Daoy (cell line): ENCODE data around the gene CHN1. TPM values are rescaled to one million over a fixed set of nuclear protein-coding genes. Genes with fewer than 3 reads are reported as not detected.

Source experiments
- DNase-seq: peaks from one replicate; pipeline ENCODE4 v3.0.0-alpha.2; 2015; ENCODE audit warnings: low read depth
- total RNA-seq: library from RNA; depleted of rRNA; stranded (reverse); fragments of >200 nt; shearing (Covaris generic); gene quantifications from 2 replicates; pipeline ENCODE4 v1.2.3, GENCODE V29; 2014

Gene CHN1
- total RNA-seq, 1 experiment from 2014 or later, result 27.4 TPM

DNA sequence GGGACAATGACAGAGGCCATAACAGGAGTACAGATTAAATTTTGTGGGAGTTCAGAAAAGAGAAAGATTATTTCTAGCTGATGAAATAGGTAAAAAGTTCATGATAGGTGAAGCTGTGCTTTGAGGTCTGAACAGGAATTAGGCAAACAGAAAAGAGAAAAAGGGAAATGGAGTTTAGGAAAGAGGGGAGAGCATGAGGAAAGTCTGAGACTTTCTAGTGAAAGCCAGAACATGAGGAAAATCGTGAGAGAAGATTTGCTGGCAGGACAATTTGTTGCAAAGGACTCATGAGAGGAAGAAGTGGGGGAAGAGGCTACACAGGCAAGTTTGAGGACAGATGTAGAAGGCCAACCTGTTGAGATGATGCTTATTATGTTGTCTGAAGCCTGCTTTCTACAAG, 6.3 kb upstream of the CHN1 start:
- no peak for DNase-seq

DNA sequence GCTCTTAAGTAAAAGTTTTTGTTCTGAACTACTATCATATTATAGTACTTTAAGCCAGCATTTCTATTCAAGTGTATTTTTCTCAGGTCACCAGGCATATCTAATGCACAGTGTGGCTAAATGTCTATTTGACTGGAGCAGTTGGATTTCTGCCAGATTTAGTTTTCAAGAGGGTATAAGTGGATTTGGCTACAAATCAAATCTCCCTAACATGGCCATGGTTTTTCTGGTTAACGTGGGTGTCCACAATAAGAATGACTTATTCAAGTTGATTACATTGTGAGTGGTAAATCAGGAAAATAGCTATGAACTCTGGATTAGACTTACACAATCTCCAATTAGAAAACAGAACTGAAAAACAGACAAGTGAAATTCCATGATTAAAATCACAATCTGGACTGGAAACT, 5.7 kb upstream of the CHN1 start:
- no peak for DNase-seq

- no peak for DNase-seq
Observed at GRCh38 chr2:175009917-175010621, 4.9 kb upstream of the CHN1 start.

DNA sequence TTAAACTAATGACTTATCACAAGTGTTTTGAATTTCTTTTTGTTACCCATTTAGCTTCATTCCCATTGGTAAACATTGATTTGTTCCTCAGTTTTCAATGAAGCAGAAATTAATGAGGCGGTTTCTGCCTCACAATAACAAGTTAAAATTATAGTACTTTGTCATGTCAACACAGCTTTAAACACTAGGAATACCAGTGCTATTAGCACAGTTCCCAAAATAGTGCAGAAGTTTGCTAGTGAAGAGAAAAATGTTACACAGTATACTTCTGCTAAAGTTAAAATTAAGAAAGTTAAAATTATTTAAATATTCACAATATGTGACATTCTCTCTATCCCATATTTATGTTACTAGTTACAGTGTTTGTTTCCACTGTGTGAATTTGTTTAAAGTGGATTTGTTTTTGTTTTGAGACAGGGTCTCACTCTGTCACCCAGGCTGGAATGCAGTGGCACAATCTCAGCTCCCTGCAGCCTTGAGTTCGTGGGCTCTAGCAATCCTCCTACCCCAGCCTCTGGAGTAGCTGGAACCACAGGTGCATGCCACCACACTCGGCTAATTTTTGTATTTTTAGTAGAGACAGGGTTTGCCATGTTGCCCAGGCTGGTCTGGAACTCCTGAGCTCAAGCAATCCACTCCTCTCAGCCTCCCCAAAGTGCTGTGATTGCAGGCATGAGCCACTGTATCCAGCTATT, 3.8 kb upstream of the CHN1 start:
- DNase-seq, result no peak

DNA sequence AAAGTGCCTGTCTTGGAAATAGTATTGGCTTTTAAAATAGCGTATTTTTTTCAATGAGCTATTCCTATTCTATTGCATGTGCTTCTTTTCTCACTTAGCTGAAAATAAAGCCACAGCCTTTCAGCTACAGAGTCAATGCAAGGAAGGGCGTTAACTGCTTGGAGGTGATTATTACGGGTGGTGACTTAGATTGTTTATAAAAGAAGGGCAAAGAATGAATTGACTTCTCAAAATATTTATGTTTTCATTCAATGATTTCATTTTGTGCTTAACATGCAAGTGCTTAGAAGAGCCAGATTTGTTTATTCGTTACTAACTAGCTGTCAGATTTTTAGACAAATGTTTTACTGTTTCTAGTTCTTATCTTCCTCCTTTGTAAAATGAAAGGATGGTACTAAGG, 2.8 kb upstream of the CHN1 start:
- no peak for DNase-seq

- no peak for DNase-seq
Observed at GRCh38 chr2:175007510-175007909, 2.3 kb upstream of the CHN1 start.

- no peak for DNase-seq
Observed at GRCh38 chr2:175006281-175006680, 1.1 kb upstream of the CHN1 start.

GRCh38 chr2:175005733-175006264, 618 bp upstream of the CHN1 start:
- no peak for DNase-seq

DNA sequence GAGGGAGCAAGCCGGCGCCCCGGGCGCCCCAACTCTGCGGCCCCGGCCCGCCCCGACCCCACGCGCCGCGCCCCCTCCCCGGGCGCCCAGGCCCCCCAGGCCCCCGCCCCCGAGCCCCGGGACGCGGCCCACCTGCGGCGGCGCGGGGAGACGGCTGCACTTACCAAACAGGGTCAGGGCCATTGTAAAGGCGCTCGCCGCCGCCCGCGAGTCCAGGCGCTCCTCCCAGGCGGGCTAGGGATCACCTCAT, 526 bp downstream of the CHN1 start:
- DNase-seq, result no peak

DNA sequence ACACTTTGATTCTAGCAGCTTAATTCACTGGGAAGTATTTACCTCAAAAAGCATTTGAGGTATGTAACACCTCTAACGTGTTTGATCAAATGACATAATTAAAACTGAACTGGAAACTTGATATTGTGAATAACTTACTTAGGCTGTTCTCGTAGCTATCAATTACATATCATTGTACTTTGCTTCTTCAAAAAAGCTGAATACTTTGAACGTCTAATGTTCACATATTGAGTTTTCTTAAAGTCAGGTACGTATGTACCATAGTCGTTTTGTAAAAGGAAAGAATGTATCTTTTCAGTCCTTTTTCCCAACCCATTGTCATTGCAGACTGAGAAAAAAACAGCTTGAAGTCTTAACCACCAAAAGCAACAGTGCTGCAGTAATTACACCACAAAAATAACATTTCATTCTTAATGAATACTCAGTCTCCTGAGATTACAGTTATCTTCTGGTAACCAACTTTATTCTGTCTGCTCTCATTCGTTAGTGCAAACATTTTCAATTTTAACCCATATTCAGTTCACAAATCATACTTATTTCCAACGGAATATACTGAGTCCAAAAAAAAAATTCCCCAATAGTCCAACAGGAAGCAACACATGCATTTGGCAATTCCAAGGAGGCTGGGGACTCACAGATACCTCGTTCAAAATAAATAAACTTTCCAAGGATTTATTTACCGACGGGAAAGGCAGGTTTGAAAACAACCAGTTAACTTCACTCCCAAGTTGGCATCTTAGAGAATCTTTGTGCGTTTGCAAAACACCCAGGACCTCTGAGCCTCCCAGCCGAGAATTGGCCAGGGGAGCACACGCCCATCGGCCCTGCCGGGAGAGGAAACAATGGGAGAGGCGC, 1.1 kb downstream of the CHN1 start:
- peak; percentile 58 for DNase-seq

DNA sequence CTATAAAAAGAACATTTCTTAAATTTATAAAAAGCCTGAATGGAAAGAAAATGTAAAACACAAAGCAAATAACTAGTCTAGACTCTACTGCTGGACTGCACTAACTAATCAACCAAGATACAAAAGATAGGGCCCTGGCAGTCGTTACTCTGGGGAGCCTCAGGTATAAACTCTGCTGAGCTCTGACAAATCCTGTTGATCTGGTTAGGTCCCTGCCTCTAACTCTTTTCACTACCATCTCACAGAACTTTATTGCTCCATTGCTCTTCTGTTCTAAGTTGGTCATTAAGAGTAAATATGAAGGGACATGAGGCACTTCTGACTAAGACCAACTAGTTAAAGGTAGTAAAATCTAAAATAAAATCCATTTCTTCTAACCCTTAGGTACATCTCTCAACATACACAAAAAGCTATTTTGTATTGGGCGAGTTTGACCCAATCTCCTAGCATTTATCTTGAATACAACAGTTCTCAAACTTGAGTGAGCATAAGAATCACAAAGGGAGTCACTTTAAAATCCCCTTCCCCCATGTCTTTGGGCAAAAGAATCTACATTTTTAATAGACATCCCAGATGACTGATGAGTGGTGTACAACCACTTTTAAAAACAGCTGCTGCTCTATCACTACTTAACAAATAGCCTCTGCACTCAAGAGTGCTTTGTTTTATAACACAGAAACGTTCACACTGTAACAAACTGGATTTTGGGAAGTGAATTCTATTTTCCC, 2.5 kb downstream of the CHN1 start:
- DNase-seq, result no peak

DNA sequence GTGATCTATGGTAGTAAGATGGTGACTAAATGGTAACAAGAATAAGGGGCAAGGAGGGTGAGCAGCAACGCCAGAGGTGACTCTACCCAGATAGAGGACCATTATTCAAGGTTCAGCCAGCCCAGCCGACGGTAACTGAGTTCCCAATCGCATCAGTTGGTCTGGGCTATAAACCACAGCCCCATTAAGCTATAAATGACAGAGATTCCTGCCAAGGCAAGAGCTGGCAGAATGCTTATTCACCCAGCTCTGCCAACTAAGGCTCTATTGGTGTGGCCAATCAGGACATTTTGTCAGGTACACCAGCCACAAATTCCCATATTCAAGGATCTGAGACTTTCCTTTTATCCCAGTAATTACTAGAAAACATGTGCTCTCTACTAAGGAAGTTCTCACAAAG, 3.6 kb downstream of the CHN1 start:
- DNase-seq, result no peak

GRCh38 chr2:174997110-174997509, 8.1 kb downstream of the CHN1 start:
- no peak for DNase-seq

DNA sequence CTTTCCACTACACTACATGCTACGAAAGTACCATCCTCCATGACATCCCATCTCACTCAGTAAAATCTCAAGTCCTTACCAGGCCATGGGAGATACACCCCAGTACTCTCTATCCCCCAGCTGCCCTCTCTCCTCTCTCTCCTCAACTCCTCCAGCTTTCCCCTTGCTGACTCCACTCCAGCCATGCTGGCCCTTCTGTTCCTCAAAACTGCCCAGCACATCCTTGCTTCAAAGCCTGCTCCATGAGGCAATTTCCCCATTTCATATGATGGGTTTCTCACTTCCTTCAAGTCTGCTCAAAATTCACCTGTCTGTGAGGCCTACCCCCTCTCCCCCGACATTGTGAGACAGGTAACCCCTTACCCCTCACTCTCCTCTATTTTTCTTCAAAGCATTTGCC, 8.6 kb downstream of the CHN1 start:
- no peak for DNase-seq

DNA sequence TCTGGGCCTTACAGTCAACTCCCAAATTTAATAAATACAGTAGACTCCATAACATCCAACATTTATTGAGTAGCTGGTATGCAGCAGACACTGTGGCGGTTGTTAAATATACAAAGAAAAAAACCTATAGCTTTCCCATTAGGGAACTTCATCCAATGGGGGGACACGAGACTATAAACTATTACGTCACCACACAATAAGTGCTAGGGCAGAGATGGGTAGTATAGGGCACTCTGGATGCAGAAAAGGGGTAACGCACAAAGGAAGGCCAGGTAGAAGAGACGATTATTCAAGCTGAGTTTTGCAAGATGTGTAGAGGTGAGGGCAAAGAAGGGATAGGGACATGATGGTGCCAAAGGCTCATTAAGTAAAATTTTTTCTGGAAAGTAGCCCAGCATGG, 10.8 kb downstream of the CHN1 start:
- no peak for DNase-seq

- no peak for DNase-seq
Observed at GRCh38 chr2:174992886-174993285, 12.3 kb downstream of the CHN1 start.

- DNase-seq, result no peak
Observed at GRCh38 chr2:174985614-174986013, 19.6 kb downstream of the CHN1 start.

DNA sequence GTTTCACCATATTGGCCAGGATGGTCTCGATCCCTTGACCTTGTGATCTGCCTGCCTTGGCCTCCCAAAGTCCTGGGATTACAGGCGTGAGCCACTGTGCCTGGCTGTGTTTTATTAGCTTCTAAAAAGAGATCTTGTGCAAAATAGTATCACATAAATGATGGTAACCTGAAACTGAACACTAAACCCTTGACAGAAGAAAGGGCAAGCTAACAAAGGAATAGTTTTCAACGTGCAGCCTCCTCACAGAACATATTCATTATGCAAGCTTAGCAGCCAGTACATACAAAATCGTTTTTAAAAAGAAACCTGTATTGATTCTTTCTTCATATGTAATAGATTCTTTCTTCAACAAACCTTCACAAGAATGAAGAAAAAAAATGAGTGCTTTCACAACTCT, 20.6 kb downstream of the CHN1 start:
- no peak for DNase-seq

- no peak for DNase-seq
Observed at GRCh38 chr2:174981331-174981730, 23.9 kb downstream of the CHN1 start.

GRCh38 chr2:174979996-174980395, 25.2 kb downstream of the CHN1 start:
- DNase-seq, result no peak

DNA sequence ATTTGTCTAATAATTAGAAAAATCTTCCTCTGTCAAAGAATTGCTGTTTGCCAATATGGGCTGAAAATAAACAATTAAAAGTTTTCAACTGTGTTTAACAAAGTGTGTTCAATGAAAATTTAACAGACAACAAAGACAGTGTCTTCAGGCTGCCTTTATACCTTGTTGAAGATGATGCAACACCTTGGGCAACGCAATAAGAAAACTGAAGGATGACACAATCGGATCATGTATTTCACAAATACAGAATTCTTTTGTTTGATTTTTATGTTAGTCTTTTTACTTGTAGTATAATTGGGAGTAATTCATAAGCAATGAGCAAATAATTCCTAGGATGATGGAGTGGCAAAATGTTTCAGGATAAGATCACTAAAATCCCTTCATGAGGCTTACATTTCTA, 27.8 kb downstream of the CHN1 start:
- no peak for DNase-seq

DNA sequence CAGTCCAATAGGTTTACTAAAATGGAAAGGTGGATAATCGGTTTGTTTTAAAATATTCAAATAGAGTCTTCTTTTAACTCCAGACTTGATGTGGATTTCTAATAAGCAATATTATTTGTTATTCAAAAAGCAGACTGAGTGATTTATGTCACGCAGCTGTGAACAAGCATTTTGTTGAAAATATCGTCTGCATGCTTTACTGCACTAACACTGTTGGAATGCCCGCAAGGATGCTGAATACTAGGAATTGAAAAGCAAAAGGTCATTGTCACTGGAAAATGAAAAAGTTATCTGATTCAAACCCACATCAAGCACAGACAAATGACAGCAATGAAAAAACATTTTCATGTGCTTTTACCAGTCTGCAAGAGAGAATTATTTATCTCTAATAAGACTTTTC, 31.1 kb downstream of the CHN1 start:
- DNase-seq, result no peak
